UCSD-AML1 (cell line): ENCODE data around the gene ZNF688.

Experiments
- DNase-seq: peaks from one replicate; lab custom pipeline; 2025; ENCODE audit not compliant: unreplicated experiment; lab: John Stamatoyannopoulos, UW

ZNF688 gene

DNA sequence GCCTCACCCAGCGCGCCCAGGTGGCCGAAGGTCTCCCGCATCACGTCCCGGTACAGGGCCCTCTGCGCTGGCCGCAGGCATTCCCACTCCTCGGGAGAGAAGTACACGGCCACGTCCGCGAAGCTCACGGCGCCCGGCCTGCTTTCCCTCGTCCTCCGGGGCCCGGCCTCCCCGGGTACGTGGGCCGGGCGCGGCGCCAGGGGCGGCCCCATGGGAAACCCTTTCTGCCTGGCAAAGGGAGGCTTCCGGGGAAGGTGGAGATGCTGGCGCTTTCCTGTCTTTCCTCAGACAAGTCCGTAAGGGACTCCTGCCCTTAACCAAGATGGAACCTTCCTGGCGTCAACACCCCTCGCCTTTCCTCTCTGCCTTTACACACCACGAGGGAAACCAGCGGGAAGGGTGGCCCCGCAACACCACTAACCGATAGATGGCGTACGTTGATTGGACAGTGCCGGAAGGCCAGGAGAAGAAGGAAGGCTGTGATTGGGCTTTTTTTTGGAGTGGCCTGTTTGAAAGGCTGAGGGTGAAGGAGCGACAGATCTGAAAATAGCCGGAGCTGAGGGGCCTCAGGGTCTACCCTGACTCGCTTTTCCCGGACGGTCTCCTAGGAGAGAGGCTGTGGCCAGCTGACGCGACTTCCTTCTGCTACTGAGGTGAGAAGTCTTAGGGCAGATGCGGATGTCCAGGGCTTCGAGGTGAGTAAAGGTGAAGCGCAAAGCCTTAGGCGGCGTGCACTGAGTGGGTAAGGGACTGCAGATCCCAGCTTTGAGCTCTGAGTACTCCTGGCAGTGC lies 14.1 kb upstream of the ZNF688 start, which contains the start of gene ZNF785:
TSS of gene ZNF785 (minus strand) at position 298 of the 792 bp plus-strand sequence. CDS start at position 212, 86 bp downstream.
- peak; percentile 93 for DNase-seq

DNA sequence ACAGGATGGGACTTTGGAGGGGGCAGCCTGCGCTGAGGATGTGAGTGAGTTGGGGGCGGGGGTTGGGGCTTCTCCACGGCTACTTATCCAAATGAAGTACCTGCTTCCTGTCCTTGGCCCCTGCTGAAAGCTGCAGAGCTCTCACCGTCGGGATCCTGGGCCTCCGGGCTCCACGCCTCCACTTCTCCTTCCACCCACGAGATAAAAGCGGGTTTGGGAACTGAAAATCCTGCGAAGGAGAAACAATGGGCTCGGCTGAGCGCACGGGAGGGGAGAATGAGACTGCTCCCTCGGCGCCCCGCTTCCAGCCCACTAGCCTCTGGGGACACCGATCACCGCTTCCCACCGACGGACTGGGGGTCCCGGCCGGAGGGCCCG lies 13.5 kb upstream of the ZNF688 start:
- peak; percentile 65 for DNase-seq

DNA sequence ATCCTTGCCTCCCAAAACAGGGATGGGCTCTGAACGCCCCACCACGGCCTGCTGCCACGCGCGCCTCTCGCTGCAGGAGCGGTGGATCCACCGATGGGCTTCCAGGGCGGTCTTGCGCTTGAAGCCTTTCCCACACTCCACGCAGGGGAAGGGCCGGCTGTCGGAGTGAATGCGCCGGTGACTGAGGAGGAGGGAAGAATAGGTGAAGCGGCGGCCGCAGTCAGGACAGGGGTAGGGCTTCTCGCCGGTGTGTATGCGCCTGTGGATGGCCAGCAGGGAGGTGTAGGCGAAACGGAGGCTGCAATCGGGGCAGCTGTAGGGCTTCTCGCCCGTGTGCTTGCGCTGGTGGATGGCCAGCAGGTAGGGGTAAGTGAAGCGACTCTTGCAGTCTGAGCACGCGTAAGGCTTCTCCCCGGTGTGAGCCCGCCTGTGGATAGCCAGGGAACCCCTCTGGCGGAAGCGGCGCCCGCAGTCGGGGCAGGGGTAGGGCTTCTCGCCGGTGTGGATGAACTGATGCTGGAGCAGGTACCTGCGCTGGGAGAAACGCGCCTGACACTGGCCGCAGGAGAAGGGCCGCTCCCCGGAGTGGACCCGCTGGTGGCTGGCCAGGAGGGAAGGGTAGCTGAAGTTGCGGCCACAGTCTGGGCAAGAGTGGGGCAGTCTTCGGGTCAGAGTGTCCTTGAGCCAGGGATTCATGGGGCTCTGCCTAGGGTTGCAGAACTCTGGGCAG lies 11.3 kb upstream of the ZNF688 start:
- no peak for DNase-seq

DNA sequence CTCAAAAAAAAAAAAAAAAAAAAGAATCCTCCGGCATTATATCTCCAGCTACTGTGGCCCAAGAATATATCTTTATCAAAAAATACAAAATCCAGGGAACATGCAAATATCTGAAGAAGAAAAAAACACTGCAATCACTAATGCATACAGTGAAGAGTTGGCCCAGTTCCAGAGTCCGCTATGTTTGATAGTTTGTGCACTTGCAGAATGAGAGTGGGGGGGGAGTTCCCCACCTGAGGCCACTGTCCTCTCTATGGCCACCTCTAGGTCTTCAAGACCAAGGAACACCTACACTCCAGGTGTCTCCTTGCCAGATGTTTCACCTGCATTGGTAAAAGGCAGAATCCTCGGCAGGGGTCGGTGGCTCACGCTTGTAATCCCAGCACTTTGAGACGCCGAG lies 9.9 kb upstream of the ZNF688 start:
- no peak for DNase-seq

DNA sequence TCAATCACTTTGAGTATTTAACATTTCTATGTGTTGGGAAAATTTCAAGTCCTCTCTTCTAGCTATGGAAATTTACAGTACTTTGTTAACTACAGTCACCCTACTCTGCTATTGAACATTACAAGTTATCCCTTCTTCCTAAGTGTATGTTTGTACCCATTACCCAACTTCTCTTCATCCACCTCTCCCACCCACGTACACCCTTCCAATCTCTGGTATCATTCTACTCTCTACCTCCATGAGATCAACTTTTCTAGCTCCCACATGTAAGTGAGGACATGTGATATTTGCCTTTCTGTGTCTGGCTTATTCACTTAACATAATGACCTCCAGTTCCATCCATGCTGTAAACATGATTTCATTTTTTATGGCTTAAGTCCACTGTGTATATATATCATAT lies 3.2 kb upstream of the ZNF688 start:
- no peak for DNase-seq

DNA sequence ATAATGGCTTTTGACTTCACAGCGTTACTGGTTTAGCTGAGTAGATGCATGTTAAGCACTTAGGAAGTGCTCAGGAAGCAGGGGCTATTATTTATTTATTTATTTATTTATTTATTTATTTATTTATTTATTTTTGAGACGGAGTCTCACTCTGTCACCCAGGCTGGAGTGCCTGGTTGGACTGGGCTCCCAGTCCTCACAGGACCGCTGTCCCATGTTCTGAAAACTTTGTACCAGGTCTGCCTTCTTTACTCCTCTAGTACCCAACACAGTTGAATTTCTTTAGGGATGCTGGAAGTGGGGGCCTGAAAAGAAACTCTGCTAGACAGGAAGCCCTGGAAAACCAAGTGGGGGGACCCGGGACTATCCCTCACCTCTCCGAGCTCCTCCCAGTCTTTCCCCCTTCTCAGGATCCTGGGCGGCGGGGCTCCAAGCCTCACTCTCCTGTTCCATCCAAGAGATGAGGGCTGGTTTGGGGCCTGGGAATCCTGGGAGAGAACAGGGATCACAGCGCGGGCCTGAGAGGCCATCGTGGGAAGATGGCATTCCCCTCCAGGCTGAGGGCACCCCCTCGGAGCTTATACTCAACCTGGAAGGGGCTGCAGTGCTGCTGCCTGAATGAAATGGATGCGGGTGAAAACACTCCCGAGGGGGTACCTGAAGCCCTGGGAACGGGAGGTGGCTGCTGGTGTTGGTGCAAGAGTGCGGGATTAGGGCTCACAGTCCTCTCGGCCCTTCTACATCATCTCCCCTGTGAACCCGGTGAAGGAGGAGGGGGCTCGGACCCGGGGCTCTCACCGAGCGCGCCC lies 674 bp downstream of the ZNF688 start:
- no peak for DNase-seq

DNA sequence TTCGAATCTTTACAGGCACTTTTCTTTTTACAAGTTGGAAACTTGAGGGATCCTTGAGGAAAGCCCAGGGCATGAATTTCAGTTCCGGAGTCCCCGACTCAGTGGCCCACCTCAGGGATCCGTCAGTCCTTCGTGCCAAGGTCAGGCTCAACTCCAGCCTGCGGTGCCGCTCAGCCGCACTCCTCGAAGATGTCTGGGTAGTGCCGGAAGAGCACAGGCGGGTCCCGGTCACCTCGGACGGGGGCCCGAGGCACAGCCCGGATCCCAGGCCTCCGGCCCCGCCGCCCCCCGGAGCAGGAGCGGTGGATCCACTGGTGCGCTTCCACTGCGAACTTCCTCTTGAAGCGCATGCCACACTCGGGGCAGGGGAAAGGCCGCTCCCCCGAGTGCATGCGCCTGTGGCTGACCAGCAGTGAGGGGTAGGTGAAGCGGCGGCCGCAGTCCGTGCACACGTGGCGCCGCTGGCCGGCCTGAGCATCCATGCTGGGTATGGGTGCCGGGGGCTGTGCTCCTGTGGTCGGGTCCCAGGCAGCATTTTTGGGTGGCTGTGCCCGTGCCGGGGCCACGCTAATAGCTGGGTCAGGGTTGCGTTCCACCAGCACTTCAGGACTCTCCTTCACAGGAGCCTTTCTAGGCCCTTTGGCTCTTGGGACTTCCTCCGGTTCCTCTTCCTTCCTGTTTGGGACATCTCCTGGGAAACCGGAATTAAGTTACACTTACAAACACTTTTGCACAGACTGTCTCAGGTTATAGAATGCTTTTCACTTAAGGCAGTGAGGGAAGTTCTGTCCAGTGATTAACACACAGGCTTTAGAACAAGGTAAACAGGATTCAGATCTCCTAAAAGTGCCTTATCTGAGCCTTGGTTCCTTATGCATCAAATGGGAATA lies 1.5 kb downstream of the ZNF688 start:
- no peak for DNase-seq

DNA sequence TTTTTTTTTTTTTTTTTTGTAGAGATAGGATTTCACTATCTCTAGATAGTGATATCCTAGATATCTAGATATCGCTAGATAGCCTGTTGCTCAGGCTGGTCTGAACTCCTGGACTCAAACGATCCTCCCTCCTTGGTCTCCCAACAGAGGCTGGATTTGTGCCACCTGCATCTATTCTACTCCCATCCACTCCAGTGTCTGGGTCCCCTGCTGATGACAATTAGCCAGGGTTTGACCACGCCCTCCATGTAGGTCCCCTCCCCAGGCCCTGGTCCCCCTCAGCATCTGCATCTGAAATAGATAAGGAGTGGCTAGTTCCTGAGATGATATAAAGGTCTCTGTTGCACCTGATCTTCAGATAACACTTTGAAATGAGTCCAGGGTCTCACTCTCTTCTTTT lies 2.2 kb downstream of the ZNF688 start:
- no peak for DNase-seq

DNA sequence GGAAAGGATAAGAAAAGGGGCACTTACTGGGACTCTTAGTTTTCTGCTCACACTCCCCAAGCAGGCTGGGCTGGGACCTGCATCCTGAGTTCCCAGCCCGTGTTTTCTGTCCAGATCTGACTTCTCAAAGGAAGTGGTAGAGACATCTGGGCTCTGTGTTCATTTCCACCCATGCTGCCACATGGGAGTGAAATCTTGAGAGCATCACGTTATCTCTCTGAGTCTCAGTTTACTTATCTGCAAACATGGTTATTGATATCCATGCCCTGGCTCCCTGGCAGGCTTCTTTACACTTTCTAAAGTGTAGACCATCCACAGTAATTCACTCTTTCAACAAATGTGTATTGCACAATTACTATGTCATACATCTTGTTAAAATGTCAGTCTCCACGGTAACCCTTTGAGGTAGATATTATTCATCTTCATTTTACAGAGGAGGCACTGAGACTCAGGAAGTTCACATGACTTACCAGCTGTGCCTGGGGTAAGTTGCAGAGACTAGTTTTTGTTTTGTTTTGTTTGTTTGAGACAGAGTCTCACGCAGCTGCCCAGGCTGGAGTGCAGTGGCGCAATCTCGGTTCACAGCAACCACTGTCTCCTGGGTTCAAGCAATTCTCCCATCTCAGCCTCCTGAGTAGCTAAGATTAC lies 3.4 kb downstream of the ZNF688 start:
- no peak for DNase-seq

DNA sequence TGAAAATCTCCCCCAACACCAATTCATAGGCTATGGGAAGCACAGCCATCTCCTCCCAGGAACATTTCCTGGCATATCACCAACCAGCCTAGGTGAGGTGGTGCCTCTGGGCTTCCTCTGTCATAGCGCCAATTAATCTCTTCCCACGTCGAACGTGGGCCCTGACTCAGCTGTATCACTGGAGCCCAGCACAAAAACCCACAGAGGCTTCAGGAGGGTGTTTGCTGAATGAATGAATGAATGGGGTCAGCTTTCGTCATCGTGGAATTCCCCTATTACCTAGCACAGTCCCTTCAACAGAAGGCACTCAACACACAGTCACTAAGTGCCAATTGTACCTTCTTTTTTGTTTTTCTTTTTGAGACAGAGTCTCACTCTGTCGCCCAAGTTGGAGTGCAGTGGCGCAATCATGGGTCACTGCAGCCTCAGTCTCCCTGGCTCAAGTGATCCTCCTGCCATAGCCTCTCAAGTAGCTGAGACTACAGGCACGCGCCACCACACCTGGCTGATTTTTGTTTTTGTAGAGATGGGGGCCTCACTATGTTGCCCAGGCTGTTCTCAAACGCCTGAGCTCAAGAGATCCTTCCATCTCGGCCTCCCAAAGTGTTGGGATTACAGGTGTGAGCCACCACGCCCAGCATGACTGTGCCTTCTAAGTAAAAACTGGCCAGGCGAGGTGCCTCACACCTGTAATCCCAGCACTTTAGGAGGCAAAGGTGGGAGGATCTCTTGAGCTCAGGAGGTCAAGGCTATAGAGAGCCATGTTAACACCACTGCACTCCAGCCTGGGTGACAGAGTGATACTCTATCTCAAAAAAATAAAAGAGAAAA lies 4.1 kb downstream of the ZNF688 start:
- DNase-seq: no peak

DNA sequence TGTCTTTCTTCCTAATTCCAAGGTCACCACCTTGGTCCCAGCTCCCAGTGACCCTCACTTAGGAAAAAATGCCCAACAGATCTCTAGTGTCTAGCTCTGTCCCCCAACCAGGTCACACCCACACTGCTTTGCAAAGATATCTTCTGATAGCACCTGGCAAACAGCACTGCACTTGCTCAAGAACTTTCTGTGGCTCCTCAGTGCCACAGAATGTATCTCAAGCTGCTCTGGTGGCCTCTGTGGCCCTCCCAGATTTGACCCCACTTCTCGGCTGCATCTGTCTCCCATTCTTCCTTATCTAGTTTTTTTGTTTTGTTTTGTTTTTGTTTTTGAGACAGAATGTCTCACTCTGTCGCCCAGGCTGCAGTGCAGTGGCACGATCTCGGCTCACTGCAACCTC lies 5.0 kb downstream of the ZNF688 start:
- DNase-seq: no peak

DNA sequence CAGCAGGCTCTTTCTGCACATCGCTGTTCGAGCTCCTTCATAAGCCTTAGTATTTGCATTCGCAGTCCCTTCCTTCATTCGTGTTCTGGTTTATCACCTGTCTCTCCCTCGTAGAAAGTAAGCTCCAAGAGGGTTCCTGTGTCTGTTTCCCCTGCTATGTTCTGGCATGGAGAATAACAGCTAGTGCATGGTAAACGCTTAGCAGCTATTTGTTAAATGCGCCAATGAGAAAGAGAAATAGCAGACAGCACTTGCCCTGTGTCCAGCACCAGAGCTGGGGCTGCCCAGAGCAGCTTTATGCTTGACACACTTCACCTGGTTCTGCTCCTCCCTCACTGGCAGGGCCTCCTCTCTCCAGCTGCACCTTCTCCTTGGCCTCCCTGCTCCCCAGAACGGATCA lies 5.5 kb downstream of the ZNF688 start:
- no peak for DNase-seq

DNA sequence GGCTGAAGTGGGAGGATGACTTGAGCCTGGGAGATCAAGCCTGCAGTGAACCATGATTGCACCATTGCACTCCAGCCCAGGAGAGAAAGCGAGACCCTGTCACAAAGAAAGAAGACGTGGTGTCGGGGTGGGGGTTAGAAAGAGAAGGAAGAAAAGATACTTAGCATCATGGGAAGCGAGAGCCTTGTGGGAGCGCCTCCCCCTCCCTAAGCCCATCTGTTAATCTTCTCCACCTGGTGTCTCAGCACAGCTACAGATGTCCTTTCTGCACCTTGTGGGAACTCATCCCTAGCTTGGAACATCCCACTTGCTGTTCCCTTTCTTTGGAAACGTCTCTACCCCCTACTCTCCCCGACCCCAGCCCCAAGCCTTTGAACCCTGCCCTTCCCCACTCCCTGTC lies 6.0 kb downstream of the ZNF688 start:
- no peak for DNase-seq

DNA sequence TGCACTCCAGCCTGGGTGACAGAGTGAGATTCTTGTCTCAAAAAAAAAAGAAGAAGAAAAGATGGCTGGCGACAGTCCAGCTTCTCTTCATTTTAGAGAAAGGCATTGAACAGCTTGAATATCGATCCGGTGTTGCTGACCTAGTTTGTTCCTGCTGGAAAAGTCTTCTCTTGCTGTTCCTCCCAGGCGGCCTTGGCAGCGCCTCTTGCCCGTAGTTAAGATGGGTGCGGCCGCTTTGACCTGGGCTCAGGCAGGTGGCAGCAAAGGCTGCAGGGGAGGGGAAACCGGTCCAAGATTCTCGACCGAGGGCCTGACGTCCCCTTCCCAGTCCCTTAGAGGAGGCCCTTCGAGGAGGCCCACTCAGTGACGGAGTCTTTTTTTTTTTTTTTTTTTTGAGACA lies 9.5 kb downstream of the ZNF688 start:
- DNase-seq: peak; percentile 42

DNA sequence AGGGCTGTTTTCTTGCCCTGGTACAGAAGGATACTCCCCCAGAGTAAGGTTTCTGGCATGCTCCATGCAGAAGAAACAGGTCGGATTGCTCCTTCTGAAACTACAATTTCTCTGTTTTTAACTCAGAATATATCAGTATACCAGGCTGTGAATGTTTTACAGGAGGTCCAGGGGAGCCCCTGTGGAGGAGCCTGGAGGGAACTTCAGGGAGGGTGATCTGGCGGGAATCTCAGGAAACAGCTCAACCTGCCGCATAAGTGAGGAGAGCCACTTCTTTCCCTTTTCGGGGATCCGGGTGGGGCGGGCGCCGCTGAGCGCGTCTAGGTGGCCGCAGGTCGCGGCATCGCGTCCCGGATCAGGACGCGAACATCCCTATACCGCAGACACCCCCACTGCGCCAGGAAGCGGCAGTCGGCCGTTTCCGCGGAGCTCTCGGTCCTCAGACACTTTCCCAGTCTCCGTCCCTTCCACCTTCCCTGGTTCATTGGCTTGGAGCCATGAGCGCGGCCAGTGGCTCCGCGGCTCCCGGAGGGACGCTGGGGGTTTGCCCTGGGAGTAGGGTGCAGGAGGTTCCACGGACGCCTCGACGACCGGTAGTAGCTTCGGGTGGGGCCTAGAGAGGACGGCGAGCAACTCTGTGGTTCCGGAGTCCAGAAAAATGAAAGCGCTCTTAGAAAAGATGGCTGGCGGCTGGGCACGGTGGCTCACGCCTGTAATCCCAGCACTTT lies 10.3 kb downstream of the ZNF688 start:
- DNase-seq: peak; percentile 73

DNA sequence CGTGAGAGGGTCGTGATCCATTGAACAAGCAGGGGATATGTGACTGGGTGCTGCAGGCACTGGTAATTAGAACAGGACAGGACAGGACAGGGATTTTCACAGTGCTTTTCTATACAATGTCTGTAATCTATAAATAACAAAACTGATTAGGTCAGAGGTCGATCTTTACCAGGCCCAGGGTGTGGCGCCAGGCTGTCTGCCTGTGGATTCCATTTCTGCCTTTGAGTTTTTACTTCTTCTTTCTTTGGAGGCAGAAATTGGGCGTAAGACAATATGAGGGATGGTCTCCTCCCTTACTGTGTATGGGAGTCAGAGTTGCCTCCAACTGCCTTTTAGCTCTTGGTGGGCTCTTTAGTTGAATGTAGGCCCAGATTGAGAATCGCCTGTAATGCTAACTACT lies 11.8 kb downstream of the ZNF688 start:
- DNase-seq: no peak

DNA sequence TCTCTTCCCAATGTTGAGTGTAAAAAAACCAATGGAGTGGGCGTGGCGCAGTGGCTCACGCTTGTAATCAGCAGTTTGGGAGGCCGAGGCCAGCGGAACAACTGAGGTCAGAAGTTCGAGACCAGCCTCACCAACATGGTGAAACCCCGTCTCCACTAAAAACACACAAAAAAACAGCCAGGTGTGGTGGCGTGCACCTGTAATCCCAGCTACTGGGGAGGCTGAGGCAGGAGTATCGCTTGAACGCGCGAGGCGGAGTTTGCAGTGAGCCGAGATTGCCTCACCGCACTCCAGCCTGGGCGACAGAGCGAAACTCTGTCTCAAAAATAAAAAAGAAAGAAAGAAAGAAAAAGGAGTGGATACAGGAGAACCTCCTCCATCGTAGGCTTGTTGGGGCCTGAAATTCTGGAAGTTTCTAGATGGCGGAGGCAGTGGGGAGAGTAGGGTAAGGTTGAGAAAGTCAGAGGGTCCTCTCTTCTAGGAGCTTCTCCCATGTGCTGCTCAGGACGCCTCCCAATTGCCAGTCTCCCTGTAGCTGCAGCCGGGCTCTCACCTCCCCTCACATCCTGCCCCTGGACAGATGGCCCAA lies 12.6 kb downstream of the ZNF688 start:
- no peak for DNase-seq
